Stimulated activated CD4-positive, alpha-beta T cell treated with anti-CD3 and anti-CD28 coated beads, Interleukin-15, amount 100 ng/mL, for 48 hours (primary cell): ENCODE measurements around the gene SORBS1.

Experiments
- DNase-seq, 2 donors: peaks; one replicate each; pipeline ENCODE4 v3.0.0-alpha.2; 2020; ENCODE audit warnings: low read depth in 2 of 2

Gene SORBS1

DNA sequence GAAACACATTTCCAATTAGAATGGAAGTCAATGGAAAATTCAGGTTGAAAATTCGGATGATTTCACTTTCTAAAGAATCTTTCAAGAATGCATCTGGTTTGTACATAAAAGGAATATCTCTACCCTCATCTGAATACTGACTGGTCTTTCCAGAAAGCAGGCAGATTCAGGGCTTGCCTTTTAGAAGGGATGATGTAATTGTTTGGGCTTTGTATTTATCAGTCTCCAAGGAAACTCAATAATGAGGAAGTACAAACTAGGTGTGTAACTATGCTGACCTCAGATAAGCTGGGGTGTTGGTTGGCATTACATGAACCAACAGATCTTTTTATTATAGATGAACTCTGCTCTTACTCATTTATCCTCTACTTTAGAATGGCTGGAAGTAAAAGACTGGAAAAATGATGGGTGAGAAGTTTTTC is 294.5 kb downstream of the SORBS1 start:
- no peak for DNase-seq

DNA sequence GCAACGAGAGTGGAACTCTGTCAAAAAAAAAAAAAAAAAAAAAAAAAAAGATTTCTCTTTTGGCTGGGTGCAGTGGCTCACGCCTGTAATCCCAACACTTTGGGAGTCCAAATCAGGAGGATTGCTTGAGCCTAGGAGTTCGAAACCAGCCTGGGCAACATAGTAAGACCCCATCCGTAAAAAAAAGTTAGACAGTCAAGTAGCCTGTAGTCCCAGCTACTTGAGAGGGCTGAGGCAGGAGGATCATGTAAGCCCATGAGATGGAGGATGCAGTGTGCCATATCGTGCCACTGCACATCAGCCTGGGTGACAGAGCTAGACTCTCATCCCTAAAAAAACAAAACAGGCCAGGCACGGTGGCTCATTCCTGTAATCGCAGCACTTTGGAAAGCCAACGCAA is 295.6 kb downstream of the SORBS1 start:
- DNase-seq = no peak

DNA sequence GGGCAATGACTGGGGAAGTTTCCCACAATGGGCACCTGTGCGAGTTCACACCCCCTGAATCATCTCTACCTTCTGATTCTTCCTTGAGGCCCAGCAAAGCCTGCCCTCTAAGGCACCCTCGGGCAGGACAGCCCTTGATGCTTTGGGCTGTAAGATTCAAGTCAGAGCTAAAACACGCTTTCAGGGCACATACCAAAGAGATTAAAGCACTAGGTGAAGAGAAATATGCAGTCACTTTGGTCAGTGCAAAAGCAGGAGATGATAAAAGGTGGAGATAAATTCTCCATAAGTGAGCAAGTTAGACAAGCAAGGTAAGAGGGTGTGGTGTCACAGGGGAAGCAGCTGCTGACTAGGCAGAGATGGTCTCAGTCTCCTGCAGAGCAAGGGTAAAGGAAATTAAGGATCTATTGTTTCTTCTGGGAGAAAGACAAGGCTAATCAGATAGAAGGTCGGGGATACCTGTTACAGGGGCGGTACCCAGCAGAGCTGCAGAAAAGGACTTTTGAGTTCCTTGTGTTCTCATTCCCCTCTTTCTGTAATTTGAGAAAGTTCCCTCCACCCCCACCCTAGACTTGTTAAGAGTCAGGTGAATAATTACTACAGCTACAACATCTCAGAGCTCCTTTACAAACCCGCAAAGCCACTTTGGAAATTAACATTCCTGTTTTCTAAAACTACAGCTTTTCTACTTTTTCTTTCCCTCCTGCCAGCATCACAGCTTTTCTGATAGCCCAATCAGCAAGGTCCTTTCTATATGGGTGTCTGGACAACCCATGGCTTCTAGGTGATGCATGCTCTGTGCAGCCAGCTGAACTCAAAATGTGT is 296.7 kb downstream of the SORBS1 start:
- no peak for DNase-seq

DNA sequence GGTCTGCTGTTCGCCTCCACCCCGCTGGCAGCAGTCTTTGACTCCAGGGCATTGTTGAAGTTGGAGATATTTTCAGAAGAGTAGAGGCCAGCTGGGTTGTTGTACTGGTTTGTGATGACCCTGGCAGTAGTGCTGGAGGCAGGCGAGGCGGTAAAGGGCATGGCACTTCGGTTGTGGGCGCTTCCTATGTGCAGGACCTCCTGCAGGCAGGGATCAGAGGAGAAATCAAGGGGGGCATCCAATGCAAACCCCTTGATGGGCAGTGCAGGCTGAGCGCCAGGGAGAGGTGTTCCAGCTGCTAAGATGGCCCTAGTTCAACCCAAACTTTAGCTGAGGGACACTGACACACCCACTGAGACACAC is 297.3 kb downstream of the SORBS1 start:
- no peak for DNase-seq

DNA sequence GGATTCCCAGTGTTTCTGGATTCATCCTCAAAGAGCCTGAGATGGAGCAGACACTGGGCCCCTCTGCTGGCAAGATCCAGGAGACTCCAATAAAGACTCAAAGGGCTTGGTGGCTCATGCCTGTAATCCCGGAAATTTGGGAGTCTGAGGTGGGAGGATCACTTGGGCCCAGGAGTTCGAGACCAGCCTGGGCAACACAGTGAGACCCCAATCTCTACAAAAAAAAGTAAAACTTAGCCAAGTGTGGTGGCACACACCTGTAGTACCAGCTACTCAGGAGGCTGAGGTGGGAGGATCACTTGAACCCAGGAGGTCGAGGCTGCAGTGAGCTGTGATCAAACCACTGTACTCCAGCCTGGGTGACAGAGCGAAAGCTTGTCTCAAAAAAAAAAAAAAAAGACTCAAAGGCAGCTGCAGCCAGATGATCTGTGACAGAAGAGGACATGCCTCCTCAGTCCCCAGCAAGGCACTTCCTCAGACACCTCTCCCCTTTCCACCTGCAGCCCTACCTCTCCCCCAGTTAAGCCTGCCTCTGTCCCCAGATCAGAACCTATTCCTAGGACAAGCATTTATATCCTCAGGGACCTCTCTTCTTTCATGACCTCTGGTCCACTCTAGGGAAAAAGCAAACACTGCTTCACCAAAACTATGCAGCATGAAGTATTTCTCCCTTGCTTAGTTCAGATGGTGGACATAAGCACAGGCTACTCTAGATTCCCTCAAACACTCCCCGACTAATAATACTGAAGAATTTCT is 298.2 kb downstream of the SORBS1 start:
- DNase-seq = no peak

DNA sequence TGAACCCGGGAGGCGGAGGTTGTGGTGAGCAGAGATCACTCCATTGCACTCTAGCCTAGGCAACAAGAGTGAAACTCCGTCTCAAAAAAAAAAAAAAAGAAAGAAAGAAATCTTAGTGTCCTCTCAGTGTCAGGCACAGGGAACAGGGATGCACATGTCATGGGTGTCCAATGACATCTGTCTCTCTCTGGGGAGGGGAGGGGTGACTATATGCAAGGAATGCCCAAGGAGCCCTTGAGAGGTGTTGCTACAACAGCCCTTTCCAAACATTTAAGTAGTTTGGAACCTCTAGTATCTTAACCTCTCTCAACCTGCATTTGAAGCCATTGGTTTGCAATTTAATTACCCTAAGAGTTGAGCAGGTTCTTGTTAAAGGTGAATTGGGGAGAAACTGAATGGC is 299.2 kb downstream of the SORBS1 start:
- no peak for DNase-seq
